Stimulated activated CD4-positive, alpha-beta T cell treated with anti-CD3 and anti-CD28 coated beads, Interleukin-15, amount 100 ng/mL, for 48 hours (primary cell): Measurements from ENCODE around the gene NFIA.

Experiments
- DNase-seq, 2 donors: peaks; one replicate each; pipeline ENCODE4 v3.0.0-alpha.2; 2020; ENCODE audit warnings: low read depth in 2 of 2

NFIA gene

GRCh38 chr1:61152469-61153105, 70.2 kb downstream of the NFIA start:
- DNase-seq: no peak

GRCh38 chr1:61156576-61157467, 74.5 kb downstream of the NFIA start:
- no peak for DNase-seq

GRCh38 chr1:61157468-61157987, 75.2 kb downstream of the NFIA start:
- no peak for DNase-seq

GRCh38 chr1:61158591-61158990, 76.2 kb downstream of the NFIA start:
- no peak for DNase-seq

GRCh38 chr1:61160526-61160925, 78.2 kb downstream of the NFIA start:
- no peak for DNase-seq

GRCh38 chr1:61162520-61163258, 80.3 kb downstream of the NFIA start:
- DNase-seq: no peak

GRCh38 chr1:61163355-61163754, 81.0 kb downstream of the NFIA start:
- DNase-seq: no peak

- no peak for DNase-seq
Measured at GRCh38 chr1:61165402-61165801, 83.0 kb downstream of the NFIA start.

GRCh38 chr1:61167309-61167708, 84.9 kb downstream of the NFIA start:
- no peak for DNase-seq

GRCh38 chr1:61169045-61169444, 86.7 kb downstream of the NFIA start:
- no peak for DNase-seq

- DNase-seq: no peak
Measured at GRCh38 chr1:61169634-61170033, 87.3 kb downstream of the NFIA start.

GRCh38 chr1:61170328-61171238, 88.2 kb downstream of the NFIA start:
- DNase-seq: no peak

- DNase-seq: no peak
Measured at GRCh38 chr1:61171346-61171745, 89.0 kb downstream of the NFIA start.

GRCh38 chr1:61171974-61172373, 89.6 kb downstream of the NFIA start:
- DNase-seq: no peak

GRCh38 chr1:61173118-61173517, 90.8 kb downstream of the NFIA start:
- DNase-seq: no peak

GRCh38 chr1:61174060-61174795, 91.9 kb downstream of the NFIA start:
- no peak for DNase-seq

- no peak for DNase-seq
Measured at GRCh38 chr1:61175976-61176375, 93.6 kb downstream of the NFIA start.

GRCh38 chr1:61181067-61182038, 99.0 kb downstream of the NFIA start:
- no peak for DNase-seq

- no peak for DNase-seq
Measured at GRCh38 chr1:61182049-61182448, 99.7 kb downstream of the NFIA start.
